OCI-LY7 (cell line): ENCODE measurements around the gene RASIP1. TPM values are rescaled to one million over a fixed set of nuclear protein-coding genes. Genes with fewer than 3 reads are reported as not detected.
A peak's percentile ranks its signal among the peaks of the same experiment; 100 is the strongest.

Experiments
- BruUV-seq: library from RNA; stranded (reverse); fragments of 400-500 nt; replicated peaks from 2 replicates; lab custom pipeline; 2021; lab: Mats Ljungman, UMichigan
- CTCF ChIA-PET: fragments of 300-600 bp; sonication (Branson Sonifier 250); formaldehyde crosslinking; loops from one replicate; lab custom pipeline; 2022; ENCODE audit warnings: antibody characterized with exemption; ENCODE audit not compliant: unreplicated experiment; lab: Charles Lee
- POLR2A ChIA-PET: fragments of 300-600 bp; sonication (Branson Sonifier 250); formaldehyde crosslinking; loops from one replicate; lab custom pipeline; 2022; ENCODE audit warnings: antibody characterized with exemption; lab: Charles Lee
- DNase-seq: peaks from one replicate; pipeline ENCODE4 v3.0.0-alpha.2; 2015; ENCODE audit warnings: low spot score
- H2AFZ ChIP-seq: fragments of 200-600 bp; sonication (generic), shearing (Covaris generic); 2 replicates; pipeline ENCODE4 v1.6.1; 2014; ENCODE audit warnings: mild to moderate bottlenecking, antibody characterized with exemption, low read length, moderate library complexity
- H3K27ac ChIP-seq: fragments of 200-600 bp; sonication (generic); 2 replicates; pipeline ENCODE4 v1.5.1; 2014; ENCODE audit warnings: mixed run types, low read depth, mild to moderate bottlenecking, moderate library complexity, low read length, inconsistent platforms; ENCODE audit not compliant: poor library complexity, severe bottlenecking
- H3K36me3 ChIP-seq: fragments of 200-600 bp; sonication (generic); 2 replicates; pipeline ENCODE4 v1.6.1; 2014; ENCODE audit warnings: mild to moderate bottlenecking, antibody characterized with exemption, low read length, moderate library complexity, mixed read lengths; ENCODE audit not compliant: insufficient read depth
- H3K4me1 ChIP-seq: fragments of 200-600 bp; sonication (generic); 2 replicates; pipeline ENCODE4 v1.5.1; 2014; ENCODE audit warnings: mild to moderate bottlenecking, low read length; ENCODE audit not compliant: insufficient read depth, poor library complexity, severe bottlenecking
- H3K4me2 ChIP-seq: fragments of 200-600 bp; sonication (generic); 2 replicates; pipeline ENCODE4 v1.6.1; 2014; ENCODE audit warnings: mild to moderate bottlenecking, low read length
- H3K4me3 ChIP-seq: fragments of 200-600 bp; sonication (generic); 2 replicates; pipeline ENCODE4 v1.5.1; 2014; ENCODE audit warnings: mild to moderate bottlenecking, low read depth, low read length; ENCODE audit not compliant: poor library complexity, severe bottlenecking
- H3K79me2 ChIP-seq: fragments of 200-600 bp; sonication (generic); 2 replicates; pipeline ENCODE4 v1.6.1; 2016; ENCODE audit warnings: low read depth, mild to moderate bottlenecking, low read length, moderate library complexity, mixed read lengths; ENCODE audit not compliant: insufficient read depth
- H3K9me2 ChIP-seq: fragments of 200-600 bp; sonication (generic); 2 replicates; pipeline ENCODE4 v1.6.1; 2016; ENCODE audit warnings: mild to moderate bottlenecking, low read length, mixed read lengths; ENCODE audit not compliant: insufficient read depth
- H3K9me3 ChIP-seq: fragments of 200-600 bp; sonication (generic); 2 replicates; pipeline ENCODE4 v1.6.1; 2014; ENCODE audit warnings: mild to moderate bottlenecking, mixed run types, low read length, mixed read lengths
- H4K20me1 ChIP-seq: fragments of 200-600 bp; sonication (generic); 2 replicates; pipeline ENCODE4 v1.6.1; 2014; ENCODE audit warnings: mild to moderate bottlenecking, antibody characterized with exemption, low read length, moderate library complexity, mixed read lengths; ENCODE audit not compliant: insufficient read depth
- CTCF ChIP-seq: fragments of 200-600 bp; sonication (generic); conservative IDR thresholded peaks from 2 replicates; pipeline ENCODE4 v1.5.1; 2014; ENCODE audit warnings: mild to moderate bottlenecking, antibody characterized with exemption, low read length, moderate library complexity, mixed read lengths
- EZH2phosphoT487 ChIP-seq: fragments of 200-600 bp; sonication (generic); IDR thresholded peaks from 2 replicates; pipeline ENCODE4 v1.6.1; 2018; ENCODE audit warnings: low read depth, borderline replicate concordance, mild to moderate bottlenecking, mixed run types, antibody characterized with exemption, low read length, moderate library complexity, mixed read lengths
- intact Hi-C: fragments of 100-400 bp; cut with micrococcal nuclease; formaldehyde crosslinking; loops from one replicate; pipeline ENCODE4 v1.10.0; 2022; ENCODE audit not compliant: unreplicated experiment
- total RNA-seq, 2 experiments: library from RNA; depleted of rRNA in 1 of 2; stranded (reverse); fragments of >200 nt in 1 of 2; shearing (Covaris generic) in 1 of 2; gene quantifications; 2 replicates each; pipeline ENCODE4 v1.2.3, GENCODE V29; 2014 to 2022

Gene RASIP1
- total RNA-seq, 2 experiments from 2014 or later = 0.09 to 0.36 TPM

- Histone ChIP-seq H3K36me3 (no peaks in the 10 kb centered on the region), H3K9me3 (no peaks in the 10 kb centered on the region), H3K4me2 (peak within 1 kb of the TSS; percentile 54), H3K4me1 (peaks cover 15% of the 10 kb centered on the region), H3K9me2 (no peaks in the 10 kb centered on the region), H3K27ac (no peak within 1 kb of the TSS), H3K4me3 (peak within 1 kb of the TSS; percentile 56), H4K20me1 (no peaks in the 10 kb centered on the region), H2AFZ (peak within 1 kb of the TSS; percentile 27; the same call in 1 of the 2 replicates), H3K79me2 (no peaks in the 10 kb centered on the region)
- no peak for TF ChIP-seq EZH2phosphoT487
- no peak for TF ChIP-seq CTCF
- CTCF ChIA-PET = no interaction called here
- POLR2A ChIA-PET = no interaction called here
- BruUV-seq = no TSS peak
- intact Hi-C loops = no loop called here
- peak; percentile 75 for DNase-seq
Measured at GRCh38 chr19:48752496-48753365, 12.3 kb upstream of the RASIP1 start, which contains the start of gene FUT1. Gene FUT1, minus strand, starts transcription at chr19:48752641. Its CDS starts 1,360 bp downstream, at chr19:48751281.

- Histone ChIP-seq H3K36me3 (no peaks in the 10 kb centered on the region), H3K4me2 (peak overlapping the region; percentile 54), H3K9me2 (no peaks in the 10 kb centered on the region), H3K9me3 (no peaks in the 10 kb centered on the region), H3K27ac (no peak overlapping the region), H3K79me2 (no peaks in the 10 kb centered on the region), H4K20me1 (no peaks in the 10 kb centered on the region), H2AFZ (peak overlapping the region; percentile 27; the same call in 1 of the 2 replicates), H3K4me1 (peaks cover 15% of the 10 kb centered on the region), H3K4me3 (peak overlapping the region; percentile 56)
- DNase-seq = no peak
- intact Hi-C loops = no loop called here
- no peak for TF ChIP-seq EZH2phosphoT487
- no peak for TF ChIP-seq CTCF
- BruUV-seq = no TSS peak
- CTCF ChIA-PET = no interaction called here
- POLR2A ChIA-PET = no interaction called here
Measured at GRCh38 chr19:48751845-48752495, 11.6 kb upstream of the RASIP1 start.
